Adrenal gland (tissue), 12 donors: ENCODE data around the gene PICK1. TPM values are rescaled to one million over a fixed set of nuclear protein-coding genes. Genes with fewer than 3 reads are reported as not detected.

Experiments used
- DNase-seq, 7 donors: peaks; one replicate each; pipeline ENCODE4 v3.0.0-alpha.2; 2019 to 2020
- H3K27ac ChIP-seq, 5 donors: fragments of 200-600 bp; sonication (generic) in 4 of 5; 1 replicate in 3 of 5; 2 replicates in 2 of 5; pipeline versions ENCODE4 v1.5.1 to v1.8.0; 2016 to 2020; ENCODE audit warnings: mild to moderate bottlenecking in 1 of 5
- H3K27me3 ChIP-seq: fragments of 200-600 bp; 2 replicates; pipeline ENCODE4 v1.8.0; 2021
- H3K36me3 ChIP-seq, 2 donors: fragments of 200-600 bp; replicated peaks in 1 of 2; 1 replicate in 1 of 2; 2 replicates in 1 of 2; pipeline versions ENCODE4 v1.5.1 to v1.8.0; 2018 to 2022
- H3K4me1 ChIP-seq, 2 donors: fragments of 200-600 bp; replicated peaks in 1 of 2; 1 replicate in 1 of 2; 2 replicates in 1 of 2; pipeline versions ENCODE4 v1.5.1 to v1.8.0; 2018 to 2021
- H3K4me3 ChIP-seq, 4 donors: fragments of 200-600 bp; sonication (generic) in 3 of 4; one replicate each; pipeline ENCODE4 v1.5.1; 2016 to 2018
- H3K9me3 ChIP-seq, 3 donors: fragments of 200-600 bp; sonication (generic) in 1 of 3; replicated peaks in 1 of 3; 1 replicate in 2 of 3; 2 replicates in 1 of 3; pipeline versions ENCODE4 v1.5.1 to v1.8.0; 2016 to 2021
- POLR2A ChIP-seq, 2 donors: fragments of 450-650 bp; IDR thresholded peaks; one replicate each; pipeline ENCODE4 v1.6.1; 2017; ENCODE audit warnings: antibody characterized with exemption in 2 of 2, mild to moderate bottlenecking in 2 of 2, moderate library complexity in 1 of 2
- WGBS, 4 donors: extraction: QIAGEN DNeasy Blood & Tissue Kit in 2 of 4; methylation state at CpG; one replicate each; pipeline versions ENCODE4 v1.1.5 to v1.1.7; 2013 to 2017; 5-methylcytosine and 5-hydroxymethylcytosine counted together
- intact Hi-C, 2 donors: fragments of 100-400 bp; cut with DNase I; formaldehyde crosslinking; loops; one replicate each; pipeline versions ENCODE4 v1.14.1 to v1.15.0; 2022 to 2023
- polyA plus RNA-seq, 3 donors: library from polyadenylated mRNA; stranded (reverse); fragments of 200-250 nt in 2 of 3; fragments of 350-450 nt in 1 of 3; fragmentation: Illumina TruSeq in 1 of 3; extraction: RNeasy Lipid Tissue Mini Kit (QIAGEN cat#74804) in 1 of 3; gene quantifications; one replicate each; pipeline ENCODE4 v1.2.3, GENCODE V29; 2013 to 2014
- total RNA-seq, 9 donors: library from RNA; depleted of rRNA in 4 of 9; stranded (reverse); fragments of >200 nt in 4 of 9; fragments of 120-200 nt in 1 of 9; fragmentation: NEBNext Ultra II Directional in 1 of 9; extraction: Animal tissue kit (Norgen Biotek cat#: 25700) in 1 of 9; gene quantifications; one replicate each; pipeline versions ENCODE4 v1.1.0 to v1.2.4, GENCODE V29; 2013 to 2023
- TF ChIP-seq, protein P1 (sequence below), 6 experiments: fragments of 450-650 bp in 4 of 6; fragments of 200-600 bp in 2 of 6; sonication (generic) in 1 of 6; IDR thresholded peaks; 1 replicate in 5 of 6; 2 replicates in 1 of 6; pipeline versions ENCODE4 v1.5.1 to v1.8.0; 2016 to 2021; ENCODE audit warnings: antibody characterized with exemption in 6 of 6, mild to moderate bottlenecking in 2 of 6, moderate library complexity in 1 of 6
- donor health status: healthy with polysubstance abuse.
- donor health status: Bipolar disorder and iron deficiency.
- donor health status: DM: yes; HTN: yes; CAD: no.
- donor health status: DM: no; HTN: no; CAD: no.
- donor health status: DM: no; HTN: no; CAD: no.
- donor health status: DM: yes; HTN: yes; CAD: no.

PICK1 gene
- total and polyA plus RNA-seq, 12 donors: 28.7 to 93.6 (median 39.0) TPM

DNA sequence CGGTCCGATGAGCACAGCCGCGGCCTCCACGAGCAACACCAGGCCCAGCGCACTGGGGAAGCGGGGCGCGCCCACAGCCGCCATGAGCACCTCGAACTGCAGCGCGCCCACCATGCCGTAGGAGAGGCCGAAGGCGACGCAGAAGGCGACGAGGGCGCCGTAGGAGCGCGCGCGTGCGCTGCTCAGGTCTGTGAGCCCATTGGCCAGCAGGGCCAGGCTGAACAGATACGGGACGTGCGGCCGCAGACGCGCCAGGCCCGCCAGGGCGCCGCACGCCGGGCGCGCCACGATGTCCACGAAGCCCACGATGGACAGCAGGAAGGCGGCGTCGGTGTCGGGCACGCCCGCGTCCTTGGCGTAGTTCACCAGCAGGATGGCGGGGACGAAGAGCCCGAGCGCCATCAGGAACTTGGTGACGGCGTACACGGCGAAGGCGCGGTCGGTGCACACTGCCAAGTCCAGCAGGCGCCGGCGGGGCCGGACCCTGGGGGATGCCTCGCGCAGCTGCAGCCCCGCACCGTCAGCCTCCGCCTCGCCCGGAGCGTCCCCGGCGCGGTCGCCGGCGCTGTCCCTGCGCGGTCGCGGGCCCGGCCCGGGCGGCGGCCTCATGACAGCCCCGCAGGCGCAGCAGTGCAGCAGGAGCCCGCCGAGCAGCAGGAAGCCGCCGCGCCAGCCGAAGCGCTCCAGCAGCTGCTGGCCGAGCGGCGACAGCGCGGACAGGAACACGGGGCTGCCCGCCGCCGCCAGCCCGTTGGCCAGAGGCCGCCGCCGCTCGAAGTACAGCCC, 23.8 kb downstream of the PICK1 start:
- intact Hi-C loops: no loop called here
- Histone ChIP-seq H3K27me3 (peaks cover 16% of the 10 kb centered on the region), H3K36me3 (no peaks in the 10 kb centered on the region), H3K4me3 (peak overlapping the region in 1 of 4 donors; percentile 52), H3K4me1 (peaks cover 15 to 19% of the 10 kb centered on the region in 2 donors), H3K27ac (no peak overlapping the region), H3K9me3 (no peaks in the 10 kb centered on the region)
- peak in 2 of 7 donors; percentile 39 to 41 for DNase-seq
- no peak for TF ChIP-seq POLR2A (IDR thresholded peaks at IDR 0.05)
- TF ChIP-seq, protein P1, sequence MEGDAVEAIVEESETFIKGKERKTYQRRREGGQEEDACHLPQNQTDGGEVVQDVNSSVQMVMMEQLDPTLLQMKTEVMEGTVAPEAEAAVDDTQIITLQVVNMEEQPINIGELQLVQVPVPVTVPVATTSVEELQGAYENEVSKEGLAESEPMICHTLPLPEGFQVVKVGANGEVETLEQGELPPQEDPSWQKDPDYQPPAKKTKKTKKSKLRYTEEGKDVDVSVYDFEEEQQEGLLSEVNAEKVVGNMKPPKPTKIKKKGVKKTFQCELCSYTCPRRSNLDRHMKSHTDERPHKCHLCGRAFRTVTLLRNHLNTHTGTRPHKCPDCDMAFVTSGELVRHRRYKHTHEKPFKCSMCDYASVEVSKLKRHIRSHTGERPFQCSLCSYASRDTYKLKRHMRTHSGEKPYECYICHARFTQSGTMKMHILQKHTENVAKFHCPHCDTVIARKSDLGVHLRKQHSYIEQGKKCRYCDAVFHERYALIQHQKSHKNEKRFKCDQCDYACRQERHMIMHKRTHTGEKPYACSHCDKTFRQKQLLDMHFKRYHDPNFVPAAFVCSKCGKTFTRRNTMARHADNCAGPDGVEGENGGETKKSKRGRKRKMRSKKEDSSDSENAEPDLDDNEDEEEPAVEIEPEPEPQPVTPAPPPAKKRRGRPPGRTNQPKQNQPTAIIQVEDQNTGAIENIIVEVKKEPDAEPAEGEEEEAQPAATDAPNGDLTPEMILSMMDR (IDR thresholded peaks at IDR 0.05): peak in 1 of 6 experiments; percentile 12
- 3 to 20% (median 10%) methylated on average over 4 to 110 of the region's 110 CpGs for WGBS, 4 donors

DNA sequence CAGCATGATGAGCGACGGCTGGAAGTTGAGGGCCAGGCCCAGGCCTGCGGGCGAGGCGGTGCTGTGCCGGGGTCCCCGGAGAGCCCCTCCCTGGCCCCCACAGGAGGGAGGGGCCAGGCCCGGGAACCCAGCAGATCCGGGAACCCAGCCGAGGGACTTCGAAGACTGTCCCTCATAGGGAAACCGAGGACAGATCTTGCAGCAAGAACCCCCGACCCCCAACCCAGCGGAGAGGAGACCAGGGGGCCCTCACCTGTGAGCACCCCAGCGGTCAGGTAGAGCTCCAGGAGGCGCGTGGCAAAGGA, 24.4 kb downstream of the PICK1 start:
- Histone ChIP-seq H3K27me3 (peaks cover 16% of the 10 kb centered on the region), H3K36me3 (no peaks in the 10 kb centered on the region), H3K4me3 (peak overlapping the region in 1 of 4 donors; percentile 52), H3K4me1 (peaks cover 15 to 19% of the 10 kb centered on the region in 2 donors), H3K27ac (no peak overlapping the region), H3K9me3 (no peaks in the 10 kb centered on the region)
- TF ChIP-seq, protein P1 (IDR thresholded peaks at IDR 0.05): no peak
- no peak for TF ChIP-seq POLR2A (IDR thresholded peaks at IDR 0.05)
- intact Hi-C loops: no loop called here
- no peak for DNase-seq
- WGBS, 4 donors: 5 to 14% (median 10%) methylated on average over 4 to 17 of the region's 17 CpGs; no CpG with 5 or more reads in 1 of the 4 donors

GRCh38 chr22:38081941-38082828, 25.0 kb downstream of the PICK1 start:
- intact Hi-C loops: no loop called here
- no peaks in the 10 kb centered on the region for H3K9me3 ChIP-seq

More at GRCh38 chr22:38081941-38082828, 25.0 kb downstream of the PICK1 start:
- Histone ChIP-seq H3K4me3 (peak overlapping the region in 1 of 4 donors; percentile 52), H3K27me3 (peaks cover 16% of the 10 kb centered on the region), H3K4me1 (peaks cover 15 to 19% of the 10 kb centered on the region in 2 donors), H3K27ac (no peak overlapping the region), H3K36me3 (no peaks in the 10 kb centered on the region)
- WGBS, 4 donors: 12 to 28% (median 17%) methylated on average over 9 to 52 of the region's 52 CpGs
- TF ChIP-seq, protein P1 (IDR thresholded peaks at IDR 0.05): no peak
- TF ChIP-seq POLR2A (IDR thresholded peaks at IDR 0.05): no peak
- DNase-seq: no peak
